Endodermal cell (in vitro differentiated cells): Measurements from ENCODE around the gene SYT1. TPM values are rescaled to one million over a fixed set of nuclear protein-coding genes. Genes with fewer than 3 reads are reported as not detected.

Source experiments
- DNase-seq: peaks from one replicate; pipeline ENCODE4 v3.0.0-alpha.2; 2017
- H3K27ac ChIP-seq: 2 replicates; pipeline ENCODE4 v1.5.1; 2013; ENCODE audit warnings: mild to moderate bottlenecking, low read depth, low read length, moderate library complexity
- H3K27me3 ChIP-seq: 2 replicates; pipeline ENCODE4 v1.6.1; 2013; ENCODE audit warnings: mild to moderate bottlenecking, low read length, moderate library complexity; ENCODE audit not compliant: insufficient read depth, control insufficient read depth, poor library complexity, severe bottlenecking
- H3K36me3 ChIP-seq: 2 replicates; pipeline ENCODE4 v1.7.0; 2013; ENCODE audit warnings: mild to moderate bottlenecking, low read length, moderate library complexity; ENCODE audit not compliant: control insufficient read depth, insufficient read depth
- H3K4me1 ChIP-seq: one replicate; pipeline ENCODE4 v1.7.0; 2013; ENCODE audit warnings: low read length; ENCODE audit not compliant: control insufficient read depth, insufficient read depth
- H3K4me3 ChIP-seq: 2 replicates; pipeline ENCODE4 v1.5.1; 2013; ENCODE audit warnings: mild to moderate bottlenecking, low read length, moderate library complexity
- H3K9ac ChIP-seq: 2 replicates; pipeline ENCODE4 v1.6.1; 2013; ENCODE audit warnings: mild to moderate bottlenecking, low read length, moderate library complexity; ENCODE audit not compliant: poor library complexity, severe bottlenecking; ENCODE audit errors: extremely low read depth
- H3K9me3 ChIP-seq: 2 replicates; pipeline ENCODE4 v1.6.1; 2013; ENCODE audit warnings: mild to moderate bottlenecking, low read length, moderate library complexity; ENCODE audit not compliant: control insufficient read depth
- H3K27ac Mint-ChIP-seq: 2 replicates; pipeline ENCODE4 v1.8.0; 2020; ENCODE audit warnings: mixed read lengths
- H3K27me3 Mint-ChIP-seq: 2 replicates; pipeline ENCODE4 v1.8.0; 2021; ENCODE audit warnings: mild to moderate bottlenecking, mixed read lengths; ENCODE audit not compliant: insufficient read depth
- H3K36me3 Mint-ChIP-seq: 2 replicates; pipeline ENCODE4 v1.8.0; 2020; ENCODE audit warnings: low read depth, mixed read lengths
- H3K4me1 Mint-ChIP-seq: 2 replicates; pipeline ENCODE4 v1.8.0; 2020; ENCODE audit warnings: mixed read lengths
- H3K4me3 Mint-ChIP-seq: 2 replicates; pipeline ENCODE4 v1.8.0; 2020; ENCODE audit warnings: mild to moderate bottlenecking, moderate library complexity, mixed read lengths
- H3K9me3 Mint-ChIP-seq: 2 replicates; pipeline ENCODE4 v1.8.0; 2020; ENCODE audit warnings: mild to moderate bottlenecking, mixed read lengths
- WGBS, 2 experiments: methylation state at CpG; one replicate each; pipeline versions ENCODE4 v1.1.5 to v1.1.7; 2013; ENCODE audit warnings: missing lambda C conversion rate in 2 of 2, mixed read lengths in 1 of 2; ENCODE audit not compliant: insufficient coverage in 1 of 2, insufficient read length in 1 of 2; 5-methylcytosine and 5-hydroxymethylcytosine counted together
- total RNA-seq, 2 donors: library from RNA; stranded (reverse); fragmentation: NEBNext Ultra II Directional in 1 of 2; extraction: Animal tissue kit (Norgen Biotek cat#: 25700) in 1 of 2; gene quantifications; 2 replicates in 1 of 2; 3 replicates in 1 of 2; pipeline ENCODE4 v1.2.1, GENCODE V29; 2021
- TF ChIP-seq, protein P1 (sequence below): fragments of 200-600 bp; sonication (generic); conservative IDR thresholded peaks from 2 replicates; pipeline ENCODE4 v1.5.0; 2021; ENCODE audit warnings: antibody characterized with exemption, mild to moderate bottlenecking

Gene SYT1
- total RNA-seq, 2 donors from 2014 or later, result 6.8 to 10.7 TPM

DNA sequence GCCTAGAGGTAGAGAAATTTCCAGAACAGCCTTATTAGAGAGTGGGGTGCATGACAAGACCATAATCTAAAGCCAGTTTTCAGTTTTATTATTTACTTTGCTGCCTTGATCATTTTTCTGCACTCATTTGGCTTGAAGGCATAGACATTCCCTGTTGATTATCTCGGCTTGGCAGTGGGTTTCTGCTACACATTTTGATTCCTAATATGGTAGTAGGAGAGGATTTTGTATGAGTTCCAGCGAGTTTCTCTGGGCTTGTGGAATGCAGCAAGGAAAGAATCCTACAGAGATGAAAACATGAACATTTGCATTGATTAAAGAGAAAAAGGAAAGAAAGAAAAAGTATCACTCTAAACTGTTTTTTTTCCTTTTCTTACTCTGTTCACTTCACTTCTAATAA, 545.0 kb downstream of the SYT1 start:
- Mint-ChIP-seq H3K9me3 (no peaks in the 10 kb centered on the region), H3K27ac (peak overlapping the region; percentile 17), H3K4me3 (no peak overlapping the region), H3K27me3 (no peaks in the 10 kb centered on the region), H3K4me1 (peaks cover 14% of the 10 kb centered on the region), H3K36me3 (no peaks in the 10 kb centered on the region)
- no peak overlapping the region for H3K4me3 ChIP-seq
- H3K27ac ChIP-seq, result no peak overlapping the region
- DNase-seq, result no peak
- no peak overlapping the region for H3K9ac ChIP-seq
- TF ChIP-seq, protein P1, sequence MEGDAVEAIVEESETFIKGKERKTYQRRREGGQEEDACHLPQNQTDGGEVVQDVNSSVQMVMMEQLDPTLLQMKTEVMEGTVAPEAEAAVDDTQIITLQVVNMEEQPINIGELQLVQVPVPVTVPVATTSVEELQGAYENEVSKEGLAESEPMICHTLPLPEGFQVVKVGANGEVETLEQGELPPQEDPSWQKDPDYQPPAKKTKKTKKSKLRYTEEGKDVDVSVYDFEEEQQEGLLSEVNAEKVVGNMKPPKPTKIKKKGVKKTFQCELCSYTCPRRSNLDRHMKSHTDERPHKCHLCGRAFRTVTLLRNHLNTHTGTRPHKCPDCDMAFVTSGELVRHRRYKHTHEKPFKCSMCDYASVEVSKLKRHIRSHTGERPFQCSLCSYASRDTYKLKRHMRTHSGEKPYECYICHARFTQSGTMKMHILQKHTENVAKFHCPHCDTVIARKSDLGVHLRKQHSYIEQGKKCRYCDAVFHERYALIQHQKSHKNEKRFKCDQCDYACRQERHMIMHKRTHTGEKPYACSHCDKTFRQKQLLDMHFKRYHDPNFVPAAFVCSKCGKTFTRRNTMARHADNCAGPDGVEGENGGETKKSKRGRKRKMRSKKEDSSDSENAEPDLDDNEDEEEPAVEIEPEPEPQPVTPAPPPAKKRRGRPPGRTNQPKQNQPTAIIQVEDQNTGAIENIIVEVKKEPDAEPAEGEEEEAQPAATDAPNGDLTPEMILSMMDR, result no peak
- 58% methylated on average over 2 of the region's 2 CpGs; no CpG with 5 or more reads in 1 of the 2 experiments for WGBS, 2 experiments
- no peaks in the 10 kb centered on the region for H3K36me3 ChIP-seq
- H3K9me3 ChIP-seq, result no peaks in the 10 kb centered on the region
- H3K27me3 ChIP-seq, result no peaks in the 10 kb centered on the region
- H3K4me1 ChIP-seq, result peaks cover 7% of the 10 kb centered on the region

DNA sequence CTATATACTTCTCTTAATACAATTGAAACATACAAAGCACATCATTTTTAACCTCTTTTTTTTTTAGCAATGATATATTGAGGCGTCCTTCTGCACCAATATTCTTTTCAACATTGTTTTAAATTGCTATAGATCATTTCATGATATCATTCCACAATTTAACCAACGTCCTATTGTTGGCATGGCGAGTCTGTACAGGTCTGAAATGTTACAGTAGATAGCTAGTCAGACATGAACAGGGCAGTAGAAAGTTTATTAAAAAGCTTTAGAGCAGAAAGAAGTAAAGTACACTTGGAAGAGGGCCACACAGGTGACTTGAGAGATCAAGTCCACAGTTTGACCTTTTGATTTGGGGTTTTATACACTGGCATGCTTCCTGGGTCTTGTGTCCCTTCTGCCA, 547.2 kb downstream of the SYT1 start:
- H3K9ac ChIP-seq, result no peak overlapping the region
- Mint-ChIP-seq H3K4me1 (peaks cover 23% of the 10 kb centered on the region), H3K27ac (no peak overlapping the region), H3K4me3 (no peak overlapping the region), H3K9me3 (no peaks in the 10 kb centered on the region), H3K27me3 (no peaks in the 10 kb centered on the region), H3K36me3 (no peaks in the 10 kb centered on the region)
- no peaks in the 10 kb centered on the region for H3K9me3 ChIP-seq
- no peak for DNase-seq
- H3K4me3 ChIP-seq, result no peak overlapping the region
- no peak overlapping the region for H3K27ac ChIP-seq
- WGBS, 2 experiments, result 92 to 100% methylated on average over 2 to 3 of the region's 3 CpGs
- TF ChIP-seq, protein P1, result no peak
- H3K4me1 ChIP-seq, result peaks cover 7% of the 10 kb centered on the region
- H3K36me3 ChIP-seq, result no peaks in the 10 kb centered on the region
- no peaks in the 10 kb centered on the region for H3K27me3 ChIP-seq

DNA sequence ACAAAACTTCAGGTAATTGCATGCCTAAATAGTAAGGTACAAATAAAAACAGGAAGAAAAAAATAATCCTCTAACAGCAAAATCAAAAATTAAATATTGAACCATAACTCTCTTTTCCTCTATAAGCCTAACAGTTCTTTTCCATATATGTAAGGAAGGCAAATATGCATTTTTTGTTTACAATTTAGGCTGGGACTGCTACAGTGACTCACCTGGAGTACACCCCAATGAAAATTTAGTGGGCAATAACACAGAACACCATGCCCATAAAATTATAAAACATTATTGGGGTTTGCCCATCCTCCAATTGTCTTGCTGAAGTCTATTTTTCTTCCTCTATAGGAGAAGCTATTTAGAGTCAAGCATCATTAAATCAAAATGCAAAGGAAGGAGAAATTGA, 549.2 kb downstream of the SYT1 start:
- Histone ChIP-seq H3K27me3 (no peaks in the 10 kb centered on the region), H3K9ac (no peak overlapping the region), H3K9me3 (no peaks in the 10 kb centered on the region), H3K4me1 (peaks cover 5% of the 10 kb centered on the region), H3K27ac (no peak overlapping the region), H3K4me3 (no peak overlapping the region), H3K36me3 (no peaks in the 10 kb centered on the region)
- TF ChIP-seq, protein P1, result no peak
- H3K4me1 Mint-ChIP-seq, result peaks cover 17% of the 10 kb centered on the region
- H3K36me3 Mint-ChIP-seq, result no peaks in the 10 kb centered on the region
- H3K9me3 Mint-ChIP-seq, result no peaks in the 10 kb centered on the region
- no peak for DNase-seq
- no peak overlapping the region for H3K4me3 Mint-ChIP-seq
- H3K27me3 Mint-ChIP-seq, result no peaks in the 10 kb centered on the region
- H3K27ac Mint-ChIP-seq, result no peak overlapping the region
